SK-N-SH treated with all-trans-retinoic acid at 6 μM for 48 hours (cell line): ENCODE results near the gene SLC13A3.

Experiments
- ARNTL ChIP-seq: fragments of 450-650 bp; formaldehyde crosslinking; IDR thresholded peaks from 2 replicates; pipeline ENCODE4 v1.5.0; 2020; ENCODE audit warnings: low read depth, mild to moderate bottlenecking, moderate library complexity, borderline replicate concordance
- BACH2 ChIP-seq: fragments of 250-450 bp; sonication (Bioruptor Pico); IDR thresholded peaks from 2 replicates; pipeline ENCODE4 v1.9.0; 2021; ENCODE audit warnings: mild to moderate bottlenecking, borderline replicate concordance
- CREB5 ChIP-seq: fragments of 250-450 bp; sonication (Bioruptor Pico); IDR thresholded peaks from 2 replicates; pipeline ENCODE4 v1.5.1; 2020; ENCODE audit warnings: low read depth, mild to moderate bottlenecking, moderate library complexity
- ISL1 ChIP-seq: fragments of 250-450 bp; sonication (Bioruptor Pico); IDR thresholded peaks from 2 replicates; pipeline ENCODE4 v2.1.2; 2022; ENCODE audit warnings: mild to moderate bottlenecking, moderate library complexity
- PATZ1 ChIP-seq: fragments of 250-450 bp; sonication (Bioruptor Pico); IDR thresholded peaks from 2 replicates; pipeline ENCODE4 v1.8.0; 2020; ENCODE audit warnings: mild to moderate bottlenecking, moderate library complexity, borderline replicate concordance
- RARB ChIP-seq: fragments of 250-450 bp; sonication (Bioruptor Pico); IDR thresholded peaks from 2 replicates; pipeline ENCODE4 v1.8.0; 2021; ENCODE audit warnings: mild to moderate bottlenecking, moderate library complexity
- SNAI2 ChIP-seq: fragments of 250-450 bp; sonication (Bioruptor Pico); IDR thresholded peaks from 2 replicates; pipeline ENCODE4 v1.5.0; 2020; ENCODE audit warnings: mild to moderate bottlenecking, moderate library complexity
- TOX ChIP-seq: fragments of 250-450 bp; sonication (Bioruptor Pico); IDR thresholded peaks from 2 replicates; pipeline ENCODE4 v1.8.0; 2021; ENCODE audit warnings: mild to moderate bottlenecking, moderate library complexity, borderline replicate concordance
- TSHZ2 ChIP-seq: fragments of 250-450 bp; sonication (Bioruptor Pico); IDR thresholded peaks from 2 replicates; pipeline ENCODE4 v1.5.0; 2020; ENCODE audit warnings: mild to moderate bottlenecking, moderate library complexity
- ZC3H10 ChIP-seq: fragments of 250-450 bp; sonication (Bioruptor Pico); IDR thresholded peaks from 2 replicates; pipeline ENCODE4 v1.5.1; 2021; ENCODE audit warnings: mild to moderate bottlenecking, moderate library complexity
- ZFP30 ChIP-seq: fragments of 450-650 bp; formaldehyde crosslinking; IDR thresholded peaks from 2 replicates; pipeline ENCODE4 v1.5.0; 2022; ENCODE audit warnings: mild to moderate bottlenecking, moderate library complexity
- ZNF565 ChIP-seq: fragments of 450-650 bp; formaldehyde crosslinking; conservative IDR thresholded peaks from 2 replicates; pipeline ENCODE4 v1.5.0; 2020; ENCODE audit warnings: low read depth, mild to moderate bottlenecking, moderate library complexity
- ZNF70 ChIP-seq: fragments of 450-650 bp; formaldehyde crosslinking; IDR thresholded peaks from 2 replicates; pipeline ENCODE4 v1.5.0; 2020; ENCODE audit warnings: mild to moderate bottlenecking, moderate library complexity
- TF ChIP-seq, protein P1 (sequence below): fragments of 250-450 bp; sonication (Bioruptor Pico); IDR thresholded peaks from 2 replicates; pipeline ENCODE4 v1.5.1; 2021; ENCODE audit warnings: mild to moderate bottlenecking, moderate library complexity

DNA sequence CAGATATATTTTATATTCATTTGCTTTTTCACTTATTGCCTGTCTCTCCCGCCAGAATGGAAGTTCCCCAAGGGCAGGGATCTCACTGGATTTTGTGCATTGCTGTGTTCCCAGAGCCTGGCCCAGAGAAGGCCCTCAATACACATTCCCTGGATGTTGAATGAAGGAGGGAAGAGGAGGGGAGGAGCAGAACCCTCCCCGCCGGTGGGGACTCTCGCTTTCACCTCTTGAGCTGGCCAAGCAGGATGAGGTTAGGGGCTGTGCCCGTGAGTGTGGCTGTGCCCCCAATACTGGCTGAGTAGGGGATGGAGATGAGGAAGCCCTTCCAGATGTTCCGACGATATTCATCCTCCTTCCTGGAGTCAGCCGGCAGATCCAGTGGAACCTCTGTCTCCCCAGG lies 55.3 kb downstream of the SLC13A3 start:
- TF ChIP-seq, protein P1, sequence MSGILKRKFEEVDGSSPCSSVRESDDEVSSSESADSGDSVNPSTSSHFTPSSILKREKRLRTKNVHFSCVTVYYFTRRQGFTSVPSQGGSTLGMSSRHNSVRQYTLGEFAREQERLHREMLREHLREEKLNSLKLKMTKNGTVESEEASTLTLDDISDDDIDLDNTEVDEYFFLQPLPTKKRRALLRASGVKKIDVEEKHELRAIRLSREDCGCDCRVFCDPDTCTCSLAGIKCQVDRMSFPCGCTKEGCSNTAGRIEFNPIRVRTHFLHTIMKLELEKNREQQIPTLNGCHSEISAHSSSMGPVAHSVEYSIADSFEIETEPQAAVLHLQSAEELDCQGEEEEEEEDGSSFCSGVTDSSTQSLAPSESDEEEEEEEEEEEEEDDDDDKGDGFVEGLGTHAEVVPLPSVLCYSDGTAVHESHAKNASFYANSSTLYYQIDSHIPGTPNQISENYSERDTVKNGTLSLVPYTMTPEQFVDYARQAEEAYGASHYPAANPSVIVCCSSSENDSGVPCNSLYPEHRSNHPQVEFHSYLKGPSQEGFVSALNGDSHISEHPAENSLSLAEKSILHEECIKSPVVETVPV (CRISPR knock-in tag): no peak
- TF ChIP-seq ARNTL (CRISPR knock-in tag) (no peak), ZC3H10 (CRISPR knock-in tag) (no peak), ZNF70 (CRISPR knock-in tag) (no peak), ZFP30 (CRISPR knock-in tag) (no peak), TSHZ2 (CRISPR knock-in tag) (no peak), RARB (CRISPR knock-in tag) (no peak), TOX (CRISPR knock-in tag) (no peak), BACH2 (CRISPR knock-in tag) (no peak), SNAI2 (CRISPR knock-in tag) (no peak), PATZ1 (CRISPR knock-in tag) (no peak), ISL1 (CRISPR knock-in tag) (no peak), CREB5 (CRISPR knock-in tag) (no peak), ZNF565 (CRISPR knock-in tag) (no peak)
